M059J (cell line): ENCODE measurements around the gene TRIML1. TPM values are rescaled to one million over a fixed set of nuclear protein-coding genes. Genes with fewer than 3 reads are reported as not detected.

Source experiments
- DNase-seq: peaks from one replicate; pipeline ENCODE4 v3.0.0-alpha.2; 2012; ENCODE audit warnings: low read depth
- total RNA-seq: library from RNA; depleted of rRNA; stranded (reverse); fragments of >200 nt; shearing (Covaris generic); gene quantifications from 2 replicates; pipeline ENCODE4 v1.2.3, GENCODE V29; 2014

Gene TRIML1
- total RNA-seq, 1 experiment from 2014 or later = 0.15 TPM

DNA sequence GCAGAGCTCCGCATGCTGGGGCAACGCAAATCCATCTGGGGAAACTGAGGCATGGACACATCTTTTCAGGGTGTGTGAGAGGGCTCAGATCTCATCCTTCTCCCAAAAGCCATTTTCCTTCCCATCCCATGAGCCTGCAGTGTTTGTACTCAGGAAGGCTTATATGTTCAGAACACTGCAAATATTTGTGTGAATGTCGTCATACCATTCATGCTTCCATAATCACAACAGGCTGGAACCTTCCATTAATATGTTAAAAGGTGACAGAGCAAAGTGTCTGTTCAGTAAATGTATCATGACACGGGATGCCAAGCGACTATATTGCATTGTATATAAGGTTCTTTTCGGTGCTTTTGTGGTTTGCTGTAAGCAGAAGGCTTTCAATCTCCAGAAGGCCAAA is 8.5 kb downstream of the TRIML1 start:
- no peak for DNase-seq

DNA sequence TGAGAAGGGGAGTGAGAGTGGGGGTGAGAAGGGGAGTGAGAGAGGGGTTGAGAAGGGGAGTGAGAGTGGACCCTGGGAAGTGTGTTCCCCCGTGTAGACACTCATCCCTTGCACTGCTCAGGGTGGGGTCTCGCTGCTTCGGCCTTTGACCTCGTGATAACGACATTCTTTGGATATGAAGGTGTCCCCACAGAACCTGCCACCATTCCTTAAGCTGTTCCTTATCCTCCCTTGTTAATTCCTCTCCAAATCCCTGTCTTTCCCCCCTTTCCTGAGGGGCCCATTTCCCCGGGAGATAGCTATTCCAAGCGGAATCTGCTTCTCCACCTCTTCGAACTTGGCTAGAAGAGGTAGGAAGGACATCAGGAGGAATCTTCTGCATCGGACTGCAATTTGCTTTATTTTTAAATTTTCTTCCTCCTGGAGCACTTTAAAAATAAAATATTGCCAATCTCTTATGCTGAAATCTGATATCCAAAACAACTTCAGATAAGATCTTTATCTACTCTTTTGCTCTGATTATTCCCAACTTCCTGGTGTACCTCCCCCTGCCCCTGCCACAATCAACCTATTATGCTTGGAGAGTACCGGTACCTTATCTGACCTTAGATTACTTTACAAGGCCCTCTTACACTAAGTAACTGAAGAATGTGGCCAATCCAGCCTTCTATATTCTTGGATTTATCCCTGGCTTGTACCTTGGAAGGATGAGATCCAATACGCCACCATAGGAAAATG is 15.6 kb downstream of the TRIML1 start:
- DNase-seq = peak; percentile 40

DNA sequence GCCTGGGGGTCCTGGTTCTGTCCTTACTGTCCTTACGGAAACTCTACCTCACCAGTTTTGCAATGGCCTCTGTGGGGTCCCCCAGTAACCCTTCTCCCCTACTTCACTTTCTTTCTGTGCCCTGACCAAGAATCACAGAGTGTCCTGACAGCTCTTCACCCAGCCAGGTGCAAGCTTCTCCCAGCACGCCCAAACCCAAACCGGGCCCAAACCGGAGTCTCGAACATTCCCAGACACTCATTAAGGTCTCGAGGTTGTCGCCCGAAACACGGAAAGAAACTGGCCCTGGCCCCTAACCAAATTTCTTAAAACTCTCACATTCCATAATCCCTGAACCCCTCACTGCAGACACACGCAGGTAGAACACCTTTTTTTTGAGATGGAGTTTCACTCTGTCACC is 19.1 kb downstream of the TRIML1 start:
- no peak for DNase-seq

DNA sequence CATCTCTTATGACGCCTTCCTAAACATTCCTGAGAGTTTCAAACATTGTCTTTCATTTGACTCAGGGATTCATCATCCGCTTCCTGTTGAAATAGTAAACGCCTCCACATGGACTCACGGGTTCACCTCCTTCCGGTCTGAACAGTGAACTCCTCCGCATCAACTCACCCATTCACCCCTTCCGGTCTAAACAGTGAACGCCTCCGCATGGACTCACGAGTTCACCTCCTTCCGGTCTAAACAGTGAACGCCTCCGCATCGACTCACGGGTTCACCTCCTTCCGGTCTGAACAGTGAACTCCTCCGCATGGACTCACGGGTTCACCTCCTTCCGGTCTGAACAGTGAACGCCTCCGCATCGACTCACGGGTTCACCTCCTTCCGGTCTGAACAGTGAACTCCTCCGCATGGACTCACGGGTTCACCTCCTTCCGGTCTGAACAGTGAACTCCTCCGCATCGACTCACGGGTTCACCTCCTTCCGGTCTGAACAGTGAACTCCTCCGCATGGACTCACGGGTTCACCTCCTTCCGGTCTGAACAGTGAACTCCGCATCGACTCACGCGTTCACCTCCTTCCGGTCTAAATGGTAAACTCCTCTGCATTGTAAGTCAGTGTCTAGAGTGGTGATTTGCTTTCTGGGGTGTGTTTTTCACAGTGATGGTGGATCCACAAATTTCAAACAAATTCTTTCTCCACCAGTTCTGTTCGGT is 20.4 kb downstream of the TRIML1 start:
- peak; percentile 64 for DNase-seq

DNA sequence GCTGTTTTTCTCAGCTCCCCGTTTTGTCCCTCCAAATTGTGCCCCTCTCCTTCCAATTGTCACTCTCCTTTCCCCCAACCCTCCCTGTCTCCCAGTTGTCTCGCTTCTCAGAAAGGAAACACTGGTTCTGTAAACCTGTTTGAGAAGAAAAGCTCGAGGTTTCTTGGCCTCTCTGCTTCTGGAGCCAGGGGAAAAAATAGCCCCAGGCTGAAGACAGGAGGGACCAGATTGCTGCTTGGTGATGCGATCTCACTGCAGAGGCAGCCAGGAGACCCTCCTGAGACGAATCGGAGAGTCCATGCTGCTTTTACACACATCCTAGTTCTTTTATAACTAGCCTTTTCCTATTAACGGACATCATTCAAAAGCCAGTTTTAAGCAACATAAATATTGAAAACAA is 21.2 kb downstream of the TRIML1 start:
- peak; percentile 42 for DNase-seq

- DNase-seq = peak; percentile 52
Observed at GRCh38 chr4:188161167-188161566, 21.9 kb downstream of the TRIML1 start.

DNA sequence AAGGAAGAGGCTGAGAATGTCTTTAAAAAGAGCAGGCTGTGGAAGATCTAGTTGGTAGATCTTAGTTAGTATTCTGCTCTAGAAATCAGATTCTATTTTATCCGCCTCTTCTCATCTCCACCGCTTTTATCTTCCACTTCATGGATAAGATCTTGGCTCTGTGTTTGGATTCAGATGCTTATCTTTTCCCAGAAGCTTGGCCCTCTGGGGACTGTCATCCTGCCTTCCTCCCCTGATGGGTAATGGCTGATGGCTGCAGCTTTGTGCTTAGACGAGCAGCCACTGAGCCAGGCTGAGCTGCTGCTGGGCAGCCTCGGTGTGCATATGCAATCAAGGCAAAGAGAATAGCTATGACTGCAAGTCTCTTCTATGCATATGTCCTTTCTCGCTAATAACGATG is 23.5 kb downstream of the TRIML1 start:
- no peak for DNase-seq

DNA sequence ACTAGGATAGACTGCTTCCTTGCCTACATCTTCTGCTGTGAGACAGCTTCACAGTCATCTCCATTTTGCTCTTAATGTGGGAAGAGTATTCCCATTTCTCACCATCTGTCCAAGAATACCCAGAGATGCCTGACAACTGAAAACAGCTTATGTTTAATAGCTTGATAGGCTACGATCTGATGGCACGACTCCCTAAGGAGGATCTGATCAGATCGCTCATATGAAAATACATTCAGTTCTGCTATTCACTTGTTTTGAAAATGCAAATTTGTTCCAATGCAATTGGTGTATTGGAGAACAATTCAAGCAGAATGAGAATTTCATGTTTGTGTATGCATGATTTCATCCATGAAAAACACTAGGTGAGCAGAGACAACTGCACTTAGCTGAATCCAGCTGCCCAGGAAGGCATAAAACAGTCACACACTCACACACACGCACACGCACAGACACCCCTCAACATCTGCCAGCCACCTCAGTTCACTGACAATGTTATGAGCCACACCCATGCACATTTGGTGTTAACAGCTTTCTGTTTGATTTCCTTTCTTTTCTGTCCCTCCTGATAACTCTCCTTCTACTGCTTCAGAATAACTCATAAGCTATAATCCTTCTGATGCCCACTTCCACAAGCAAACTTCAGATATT is 29.6 kb downstream of the TRIML1 start:
- DNase-seq = no peak

GRCh38 chr4:188171551-188171950 is 32.3 kb downstream of the TRIML1 start:
- no peak for DNase-seq

DNA sequence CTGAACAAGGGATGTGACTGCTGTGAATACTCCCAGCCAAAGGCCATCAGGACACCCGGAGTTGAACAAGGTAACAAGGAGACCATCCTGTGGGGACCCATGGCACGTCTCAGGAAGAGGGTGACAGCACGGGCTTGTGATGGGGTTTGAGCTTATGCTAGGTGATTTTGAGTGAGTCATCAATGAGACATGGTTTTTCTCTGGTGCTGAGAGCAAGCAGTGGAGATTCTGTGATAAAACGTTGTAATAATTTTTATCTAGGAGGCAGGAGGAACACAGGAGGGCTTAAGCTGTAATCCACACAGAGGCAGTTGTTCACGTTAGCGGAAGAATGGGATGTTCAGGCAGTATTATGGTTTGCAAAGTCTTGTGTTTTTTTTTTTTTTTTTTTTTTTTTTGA is 36.0 kb downstream of the TRIML1 start:
- DNase-seq = peak; percentile 63

- DNase-seq = peak; percentile 69
Observed at GRCh38 chr4:188177997-188178675, 38.9 kb downstream of the TRIML1 start.

DNA sequence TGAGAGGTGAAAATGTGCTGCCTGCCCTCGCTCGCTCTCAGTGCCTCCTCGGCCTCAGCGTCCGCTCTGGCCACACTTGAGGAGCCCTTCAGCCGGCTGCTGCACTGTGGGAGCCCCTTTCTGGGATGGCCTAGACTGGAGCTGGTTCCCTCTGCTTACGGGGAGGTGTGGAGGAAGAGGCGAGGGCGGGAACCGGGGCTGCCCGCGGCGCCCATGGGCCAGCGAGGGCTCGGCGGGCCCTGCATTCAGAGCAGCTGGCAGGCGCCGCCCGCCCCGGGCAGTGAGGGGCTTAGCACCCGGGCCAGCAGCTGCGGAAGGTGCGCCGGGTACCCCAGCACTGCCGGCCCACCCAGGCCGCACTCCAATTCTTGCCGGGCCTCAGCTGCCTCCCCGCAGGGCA is 39.6 kb downstream of the TRIML1 start:
- no peak for DNase-seq

DNA sequence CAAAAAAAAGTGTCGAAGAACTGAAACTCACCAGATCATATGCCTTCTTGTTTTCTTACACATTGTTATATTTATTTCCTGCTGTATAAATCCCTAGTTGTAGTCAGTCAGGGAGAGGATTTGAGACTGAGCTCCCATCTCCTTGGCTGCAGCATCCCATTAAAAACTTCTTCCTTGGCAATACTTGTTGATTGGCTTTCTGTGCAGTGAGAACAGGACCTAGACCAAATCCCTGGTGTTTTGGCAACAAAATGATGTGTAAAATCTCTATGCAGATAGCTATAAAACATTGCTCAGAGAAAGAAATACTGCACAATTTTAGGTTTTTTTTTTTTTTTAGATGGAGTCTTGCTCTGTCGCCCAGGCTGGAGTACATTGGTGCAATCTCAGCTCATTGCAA is 47.9 kb downstream of the TRIML1 start:
- DNase-seq = no peak

DNA sequence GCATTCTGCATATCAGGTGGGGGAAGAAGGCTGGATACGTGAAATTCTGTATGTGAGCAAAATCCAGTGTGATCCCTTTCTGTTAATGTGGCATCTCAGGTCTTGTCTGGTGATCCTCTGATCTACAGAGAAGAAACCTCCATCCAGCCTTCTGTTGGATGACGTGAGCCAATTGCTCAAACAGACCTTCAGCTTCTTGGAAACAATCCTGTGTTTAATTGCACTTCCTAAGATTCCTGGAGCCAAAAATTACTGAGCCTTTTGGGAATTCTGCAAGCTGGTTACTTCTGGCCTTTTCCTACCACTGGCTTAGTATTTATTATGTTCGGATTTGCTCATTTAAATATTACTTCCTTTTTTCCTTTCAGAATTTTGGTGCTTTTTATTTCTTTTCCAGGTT is 51.2 kb downstream of the TRIML1 start:
- no peak for DNase-seq

DNA sequence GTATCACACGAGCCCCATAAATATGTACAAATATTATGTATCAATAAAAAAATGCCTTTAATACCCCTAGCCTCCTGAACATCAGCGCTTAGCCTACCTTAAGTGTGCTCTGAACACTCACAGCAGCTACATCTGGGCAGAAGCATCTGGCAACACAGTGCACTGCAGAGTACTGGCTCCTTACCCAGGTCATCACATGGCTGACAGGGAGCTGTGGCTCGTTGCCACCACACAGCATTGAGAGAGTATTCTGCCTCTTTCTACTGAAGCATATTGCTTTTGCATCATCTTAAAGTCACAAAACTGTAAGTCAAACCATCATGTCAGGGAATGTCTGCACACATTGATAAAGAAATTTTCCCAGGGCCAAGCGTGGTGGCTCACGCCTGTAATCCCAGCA is 55.2 kb downstream of the TRIML1 start:
- no peak for DNase-seq

GRCh38 chr4:188195389-188195985 is 56.2 kb downstream of the TRIML1 start:
- DNase-seq = no peak

DNA sequence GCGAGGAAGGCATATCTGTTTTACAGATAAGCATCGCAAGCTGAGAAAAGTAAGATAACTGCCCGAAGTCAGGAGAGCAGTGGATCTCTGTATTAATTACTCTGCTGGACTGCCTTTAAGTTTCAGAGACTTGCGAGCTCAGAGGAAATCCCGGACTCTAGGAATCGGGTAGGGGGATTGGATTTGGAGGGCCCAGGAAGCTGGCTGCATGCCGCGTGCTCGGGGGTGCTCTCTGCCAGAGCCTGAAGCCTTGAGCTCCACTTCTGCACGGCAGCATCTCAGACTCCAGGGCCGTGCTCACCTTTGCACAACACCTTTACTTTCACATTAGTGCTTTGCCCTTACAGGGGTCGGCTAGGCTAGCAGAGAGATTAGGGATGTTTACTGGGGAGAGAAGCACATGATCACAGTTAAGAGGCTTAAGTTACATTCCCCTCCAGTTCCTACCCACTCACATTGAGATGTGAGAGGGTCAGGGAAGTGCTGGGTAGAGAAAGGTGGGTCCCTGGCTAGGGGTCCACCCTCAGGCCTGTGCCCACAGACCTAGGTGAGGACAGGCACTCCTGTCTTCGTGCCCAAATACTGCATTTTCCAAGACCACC is 57.0 kb downstream of the TRIML1 start:
- no peak for DNase-seq
